ENCODE data around the gene C11orf91. TPM values are rescaled to one million over a fixed set of nuclear protein-coding genes. Genes with fewer than 3 reads are reported as not detected.

Gene C11orf91
- total and polyA plus RNA-seq, 2 of the 8 experiments (the other 6 are each of a cell fraction or from before 2014, with no cell fraction given) = not detected

DNA sequence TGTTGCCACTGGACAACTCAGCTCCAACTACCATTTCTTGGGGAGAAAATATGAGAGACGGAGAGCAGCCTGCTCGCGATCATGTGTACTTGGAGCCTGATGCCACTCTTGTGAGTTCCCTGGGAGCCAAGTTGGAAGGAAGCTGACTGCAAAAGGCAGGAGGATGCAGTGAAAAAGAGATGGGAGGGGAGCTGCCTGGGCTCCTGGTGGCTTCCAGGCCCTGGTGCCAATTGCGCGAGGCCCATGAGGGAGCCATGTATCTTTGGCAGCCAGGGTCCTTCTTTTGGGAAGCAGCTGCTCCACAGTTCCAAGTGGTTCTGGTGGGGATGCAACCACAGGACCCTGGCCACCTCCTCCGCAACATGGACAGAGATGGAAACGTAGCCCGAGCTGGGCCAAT is 11.1 kb downstream of the C11orf91 start (continued):
- TF ChIP-seq, protein P1, sequence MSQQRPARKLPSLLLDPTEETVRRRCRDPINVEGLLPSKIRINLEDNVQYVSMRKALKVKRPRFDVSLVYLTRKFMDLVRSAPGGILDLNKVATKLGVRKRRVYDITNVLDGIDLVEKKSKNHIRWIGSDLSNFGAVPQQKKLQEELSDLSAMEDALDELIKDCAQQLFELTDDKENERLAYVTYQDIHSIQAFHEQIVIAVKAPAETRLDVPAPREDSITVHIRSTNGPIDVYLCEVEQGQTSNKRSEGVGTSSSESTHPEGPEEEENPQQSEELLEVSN (IDR thresholded peaks at IDR 0.05) = no peak
- TF ChIP-seq FOSL1 (IDR thresholded peaks at IDR 0.05; ENCODE audit: insufficient read depth, low read depth, low read length) (no peak), CREB1 (IDR thresholded peaks at IDR 0.05) (no peak), GTF2F1 (IDR thresholded peaks at IDR 0.05; ENCODE audit: borderline replicate concordance, low read depth, low read length) (no peak), POLR2A (IDR thresholded peaks at IDR 0.05; ENCODE audit: control extremely low read depth in 1 of 2, low read depth in 2 of 2, low read length in 2 of 2) (no peak), TAF7 (optimal IDR thresholded peaks at IDR 0.05; ENCODE audit: borderline replicate concordance, low read depth, low read length) (no peak), BACH1 (IDR thresholded peaks at IDR 0.05; ENCODE audit: low read length) (no peak), SAP30 (IDR thresholded peaks at IDR 0.05; ENCODE audit: insufficient read depth, insufficient replicate concordance, low read length) (no peak)

All from H1 (cell line).